ENCODE measurements around the gene ZNF184.

Gene ZNF184

GRCh38 chr6:27407153-27407814, 65.6 kb downstream of the ZNF184 start:
- DNase-seq: no peak
- Histone ChIP-seq H3K27ac (no peak overlapping the region), H3K36me3 (replicated peaks) (no peaks in the 10 kb centered on the region), H3K4me3 (ENCODE audit: low read depth, low read length) (no peak overlapping the region), H3K27me3 (replicated peaks) (no peaks in the 10 kb centered on the region)
- no peak for TF ChIP-seq CTCF (IDR thresholded peaks at IDR 0.05; ENCODE audit: low read depth, low read length, missing control alignments)
- in situ Hi-C loops (cut with HindIII; ENCODE audit: low pct_ligation_motif_present, low sequenced_read_pairs): no loop called here

GRCh38 chr6:27406085-27406484, 66.8 kb downstream of the ZNF184 start:
- no peak for DNase-seq
- H3K36me3 ChIP-seq (replicated peaks): no peaks in the 10 kb centered on the region
- no peak overlapping the region for H3K27ac ChIP-seq
- no peaks in the 10 kb centered on the region for H3K27me3 ChIP-seq (replicated peaks)
- H3K4me3 ChIP-seq (ENCODE audit: low read depth, low read length): no peak overlapping the region
- TF ChIP-seq CTCF (IDR thresholded peaks at IDR 0.05; ENCODE audit: low read depth, low read length, missing control alignments): no peak
- in situ Hi-C loops (cut with HindIII; ENCODE audit: low pct_ligation_motif_present, low sequenced_read_pairs): no loop called here

- H3K27ac ChIP-seq: no peak overlapping the region
- no peaks in the 10 kb centered on the region for H3K27me3 ChIP-seq (replicated peaks)
- no peaks in the 10 kb centered on the region for H3K36me3 ChIP-seq (replicated peaks)
- H3K4me3 ChIP-seq (ENCODE audit: low read depth, low read length): no peak overlapping the region
- DNase-seq: no peak
- no peak for TF ChIP-seq CTCF (IDR thresholded peaks at IDR 0.05; ENCODE audit: low read depth, low read length, missing control alignments)
- in situ Hi-C loops (cut with HindIII; ENCODE audit: low pct_ligation_motif_present, low sequenced_read_pairs): no loop called here
Observed at GRCh38 chr6:27400877-27401642, 71.8 kb downstream of the ZNF184 start.

All from brain microvascular endothelial cell (primary cell).